G401 (cell line): ENCODE data around the gene COTL1. TPM values are rescaled to one million over a fixed set of nuclear protein-coding genes. Genes with fewer than 3 reads are reported as not detected.
A peak's percentile ranks its signal among the peaks of the same experiment; 100 is the strongest.
"Not testable (repeated sequence)": the region's sequence is repeated elsewhere in the genome, so short reads cannot be mapped to it uniquely, and the experiment has no call there.

ENCODE experiments used
- DNase-seq: peaks from one replicate; pipeline ENCODE4 v3.0.0-alpha.2; 2015; ENCODE audit warnings: low spot score
- in situ Hi-C: cut with HindIII; loops from 2 replicates; pipeline ENCODE4 v1.10.0; 2016; ENCODE audit warnings: low sequenced_read_pairs, mixed read lengths
- total RNA-seq: library from RNA; depleted of rRNA; stranded (reverse); fragments of >200 nt; shearing (Covaris generic); gene quantifications from 2 replicates; pipeline ENCODE4 v1.2.3, GENCODE V29; 2014

Gene COTL1
- total RNA-seq, 1 experiment from 2014 or later, result 79.9 TPM

GRCh38 chr16:84543253-84543652 lies 74.6 kb downstream of the COTL1 start:
- DNase-seq, result no peak

GRCh38 chr16:84541999-84542817 lies 75.7 kb downstream of the COTL1 start:
- no peak for DNase-seq
- in situ Hi-C loops, result no loop called here

More at GRCh38 chr16:84543253-84543652, 74.6 kb downstream of the COTL1 start:
- in situ Hi-C loops, result no loop called here

GRCh38 chr16:84540194-84540593 lies 77.7 kb downstream of the COTL1 start:
- in situ Hi-C loops, result no loop called here
- no peak for DNase-seq

- in situ Hi-C loops, result no loop called here
- no peak for DNase-seq
Observed at GRCh38 chr16:84538222-84538840, 79.5 kb downstream of the COTL1 start.

GRCh38 chr16:84537491-84538151 lies 80.3 kb downstream of the COTL1 start:
- in situ Hi-C loops, result no loop called here

GRCh38 chr16:84535851-84536250 lies 82.0 kb downstream of the COTL1 start:
- in situ Hi-C loops, result no loop called here
- no peak for DNase-seq

More at GRCh38 chr16:84537491-84538151, 80.3 kb downstream of the COTL1 start:
- no peak for DNase-seq

GRCh38 chr16:84535408-84535807 lies 82.5 kb downstream of the COTL1 start:
- DNase-seq, result no peak
- in situ Hi-C loops, result no loop called here

GRCh38 chr16:84534815-84535214 lies 83.1 kb downstream of the COTL1 start:
- in situ Hi-C loops, result no loop called here
- DNase-seq, result no peak

GRCh38 chr16:84532855-84533486 lies 84.9 kb downstream of the COTL1 start:
- DNase-seq, result no peak
- in situ Hi-C loops, result no loop called here

GRCh38 chr16:84532291-84532724 lies 85.6 kb downstream of the COTL1 start:
- peak; percentile 75 for DNase-seq
- in situ Hi-C loops, result no loop called here

- no peak for DNase-seq
- in situ Hi-C loops, result no loop called here
Observed at GRCh38 chr16:84531671-84532111, 86.2 kb downstream of the COTL1 start.

GRCh38 chr16:84530590-84530989 lies 87.3 kb downstream of the COTL1 start:
- DNase-seq, result no peak
- in situ Hi-C loops, result no loop called here

GRCh38 chr16:84529607-84530006 lies 88.3 kb downstream of the COTL1 start:
- no peak for DNase-seq
- in situ Hi-C loops, result no loop called here

- in situ Hi-C loops, result no loop called here
- no peak for DNase-seq
Observed at GRCh38 chr16:84528322-84528721, 89.6 kb downstream of the COTL1 start.

- DNase-seq, result no peak
- in situ Hi-C loops, result no loop called here
Observed at GRCh38 chr16:84527532-84528269, 90.2 kb downstream of the COTL1 start.

GRCh38 chr16:84526794-84527531 lies 90.9 kb downstream of the COTL1 start:
- no peak for DNase-seq
- in situ Hi-C loops, result no loop called here

GRCh38 chr16:84524941-84525581 lies 92.8 kb downstream of the COTL1 start:
- in situ Hi-C loops, DNase-seq: not testable (repeated sequence)
